ENCODE data around the gene MAPK8.

MAPK8 gene

GRCh38 chr10:48451969-48452878, 145.7 kb downstream of the MAPK8 start:
- DNase-seq, result no peak

GRCh38 chr10:48452879-48453412, 146.5 kb downstream of the MAPK8 start:
- no peak for DNase-seq

- no peak for DNase-seq
Observed at GRCh38 chr10:48453451-48454301, 147.2 kb downstream of the MAPK8 start.

GRCh38 chr10:48454302-48455054, 148.0 kb downstream of the MAPK8 start:
- DNase-seq, result no peak

GRCh38 chr10:48455055-48455391, 148.5 kb downstream of the MAPK8 start:
- DNase-seq, result no peak

GRCh38 chr10:48455392-48456151, 149.1 kb downstream of the MAPK8 start:
- DNase-seq, result no peak

- DNase-seq, result peak; percentile 66
Observed at GRCh38 chr10:48456361-48456804, 149.9 kb downstream of the MAPK8 start.

- peak; percentile 41 for DNase-seq
Observed at GRCh38 chr10:48456808-48457761, 150.6 kb downstream of the MAPK8 start.

GRCh38 chr10:48457949-48458661, 151.6 kb downstream of the MAPK8 start:
- no peak for DNase-seq

- DNase-seq, result no peak
Observed at GRCh38 chr10:48458662-48459048, 152.2 kb downstream of the MAPK8 start.

GRCh38 chr10:48459270-48460150, 153.0 kb downstream of the MAPK8 start:
- no peak for DNase-seq

GRCh38 chr10:48460182-48460581, 153.7 kb downstream of the MAPK8 start:
- DNase-seq, result peak; percentile 72

- DNase-seq, result no peak
Observed at GRCh38 chr10:48461623-48462481, 155.4 kb downstream of the MAPK8 start.

- DNase-seq, result no peak
Observed at GRCh38 chr10:48462482-48463020, 156.1 kb downstream of the MAPK8 start.

GRCh38 chr10:48463318-48464003, 157.0 kb downstream of the MAPK8 start:
- DNase-seq, result peak; percentile 81

GRCh38 chr10:48464121-48464870, 157.8 kb downstream of the MAPK8 start:
- DNase-seq, result no peak

Data from hematopoietic multipotent progenitor cell treated with erythropoietin and hydrocortisone succinate and interleukin-3 and kit ligand, for 8 days (in vitro differentiated cells).